ENCODE measurements around the gene RPL34. TPM values are rescaled to one million over a fixed set of nuclear protein-coding genes. Genes with fewer than 3 reads are reported as not detected.

RPL34 gene
- total RNA-seq, 4 donors from 2014 or later, result 286 to 803 (median 342) TPM

GRCh38 chr4:108624263-108625056, 4.1 kb downstream of the RPL34 start:
- DNase-seq, result no peak
- H3K4me1 ChIP-seq, result peaks cover 0 to 22% (median 0%) of the 10 kb centered on the region in 4 donors
- no peaks in the 10 kb centered on the region for H3K9me3 ChIP-seq
- H3K27ac ChIP-seq, result no peak overlapping the region
- TF ChIP-seq CTCF (IDR thresholded peaks at IDR 0.05) (no peak), POLR2A (IDR thresholded peaks at IDR 0.05) (no peak)
- peaks cover 0 to 74% (median 0%) of the 10 kb centered on the region in 3 donors for H3K36me3 ChIP-seq
- H3K27me3 ChIP-seq, result no peaks in the 10 kb centered on the region
- no peak overlapping the region for H3K4me3 ChIP-seq

GRCh38 chr4:108626056-108626455, 5.7 kb downstream of the RPL34 start:
- Histone ChIP-seq H3K36me3 (peaks cover 0 to 89% (median 0%) of the 10 kb centered on the region in 3 donors), H3K27me3 (no peaks in the 10 kb centered on the region), H3K9me3 (no peaks in the 10 kb centered on the region), H3K4me3 (no peak overlapping the region), H3K27ac (no peak overlapping the region), H3K4me1 (peaks cover 0 to 22% (median 0%) of the 10 kb centered on the region in 4 donors)
- TF ChIP-seq CTCF (IDR thresholded peaks at IDR 0.05), result no peak
- no peak for TF ChIP-seq POLR2A (IDR thresholded peaks at IDR 0.05)
- no peak for DNase-seq

GRCh38 chr4:108628411-108628810, 8.0 kb downstream of the RPL34 start:
- H3K36me3 ChIP-seq, result peaks cover 0 to 93% (median 0%) of the 10 kb centered on the region in 3 donors

GRCh38 chr4:108635070-108635655, 14.8 kb downstream of the RPL34 start:
- Histone ChIP-seq H3K36me3 (peaks cover 0 to 41% (median 0%) of the 10 kb centered on the region in 3 donors), H3K27me3 (no peaks in the 10 kb centered on the region), H3K9me3 (no peaks in the 10 kb centered on the region), H3K4me1 (no peaks in the 10 kb centered on the region), H3K4me3 (no peak overlapping the region), H3K27ac (no peak overlapping the region)
- no peak for DNase-seq
- no peak for TF ChIP-seq CTCF (IDR thresholded peaks at IDR 0.05)
- TF ChIP-seq POLR2A (IDR thresholded peaks at IDR 0.05), result no peak

More at GRCh38 chr4:108628411-108628810, 8.0 kb downstream of the RPL34 start:
- TF ChIP-seq CTCF (IDR thresholded peaks at IDR 0.05), result no peak
- no peak for TF ChIP-seq POLR2A (IDR thresholded peaks at IDR 0.05)
- Histone ChIP-seq H3K27me3 (no peaks in the 10 kb centered on the region), H3K4me1 (peaks cover 0 to 1% (median 0%) of the 10 kb centered on the region in 4 donors), H3K9me3 (no peaks in the 10 kb centered on the region), H3K27ac (no peak overlapping the region), H3K4me3 (no peak overlapping the region)
- no peak for DNase-seq

- no peaks in the 10 kb centered on the region for H3K4me1 ChIP-seq
- TF ChIP-seq CTCF (IDR thresholded peaks at IDR 0.05), result no peak
- no peak for TF ChIP-seq POLR2A (IDR thresholded peaks at IDR 0.05)
- no peak overlapping the region for H3K27ac ChIP-seq
- no peak for DNase-seq
- H3K4me3 ChIP-seq, result no peak overlapping the region
- peaks cover 0 to 30% (median 0%) of the 10 kb centered on the region in 3 donors for H3K36me3 ChIP-seq
- H3K9me3 ChIP-seq, result no peaks in the 10 kb centered on the region
- no peaks in the 10 kb centered on the region for H3K27me3 ChIP-seq
Measured at GRCh38 chr4:108636246-108636645, 15.9 kb downstream of the RPL34 start.
